GM23338 (cell line): ENCODE results near the gene SPAG16. TPM values are rescaled to one million over a fixed set of nuclear protein-coding genes. Genes with fewer than 3 reads are reported as not detected.

Source experiments
- ATAC-seq: fragments of 200-7000 bp; cut with Tn5 transposase; 3 replicates; pipeline ENCODE4 v1.9.1; 2020
- DNase-seq: peaks from one replicate; pipeline ENCODE4 v3.0.0-alpha.2; 2015; ENCODE audit warnings: low spot score
- H2AFZ ChIP-seq: fragments of 200-600 bp; sonication (generic); 2 replicates; pipeline ENCODE4 v1.8.0; 2016; ENCODE audit warnings: antibody characterized with exemption, mild to moderate bottlenecking, moderate library complexity
- H3F3A ChIP-seq: fragments of 200-600 bp; sonication (generic); replicated peaks from 2 replicates; pipeline ENCODE4 v1.8.0; 2017; ENCODE audit warnings: antibody characterized with exemption, mixed run types, low read depth
- H3K27ac ChIP-seq: fragments of 200-600 bp; sonication (generic); 2 replicates; pipeline ENCODE4 v1.6.1; 2016; ENCODE audit warnings: low read depth
- H3K27me3 ChIP-seq: fragments of 200-600 bp; sonication (generic); 2 replicates; pipeline ENCODE4 v1.8.0; 2016; ENCODE audit warnings: mild to moderate bottlenecking, mixed run types, moderate library complexity; ENCODE audit not compliant: insufficient read depth
- H3K36me3 ChIP-seq: fragments of 200-600 bp; sonication (generic); 2 replicates; pipeline ENCODE4 v1.8.0; 2016; ENCODE audit warnings: mild to moderate bottlenecking; ENCODE audit not compliant: insufficient read depth
- H3K4me1 ChIP-seq: fragments of 200-600 bp; sonication (generic); 2 replicates; pipeline ENCODE4 v1.8.0; 2016; ENCODE audit warnings: mild to moderate bottlenecking, moderate library complexity; ENCODE audit not compliant: insufficient read depth
- H3K4me2 ChIP-seq: fragments of 200-600 bp; sonication (generic); 2 replicates; pipeline ENCODE4 v1.7.1; 2017; ENCODE audit warnings: mixed run types
- H3K4me3 ChIP-seq: fragments of 200-600 bp; sonication (generic); 2 replicates; pipeline ENCODE4 v1.6.1; 2016; ENCODE audit warnings: mixed run types
- H3K79me2 ChIP-seq: fragments of 200-600 bp; sonication (generic); replicated peaks from 2 replicates; pipeline ENCODE4 v1.8.0; 2017; ENCODE audit warnings: mild to moderate bottlenecking; ENCODE audit not compliant: insufficient read depth
- H3K9me2 ChIP-seq: fragments of 200-600 bp; sonication (generic); 2 replicates; pipeline ENCODE4 v1.8.0; 2017; ENCODE audit not compliant: insufficient read depth
- H4K20me1 ChIP-seq: fragments of 200-600 bp; sonication (generic); replicated peaks from 2 replicates; pipeline ENCODE4 v1.8.0; 2017; ENCODE audit warnings: mild to moderate bottlenecking; ENCODE audit not compliant: insufficient read depth
- H3K27ac Mint-ChIP-seq: 2 replicates; pipeline ENCODE4 v1.8.0; 2020; ENCODE audit warnings: inconsistent platforms, mild to moderate bottlenecking, moderate library complexity, mixed read lengths
- H3K27me3 Mint-ChIP-seq: 3 replicates; pipeline ENCODE4 v1.8.0; 2022; ENCODE audit warnings: low read depth, mild to moderate bottlenecking, moderate library complexity, mixed read lengths, inconsistent platforms; ENCODE audit not compliant: insufficient read depth, poor library complexity
- H3K36me3 Mint-ChIP-seq: 3 replicates; pipeline ENCODE4 v1.8.0; 2021; ENCODE audit warnings: low read depth, mild to moderate bottlenecking, inconsistent platforms, moderate library complexity, mixed read lengths
- H3K4me1 Mint-ChIP-seq: 3 replicates; pipeline ENCODE4 v1.8.0; 2020; ENCODE audit warnings: mild to moderate bottlenecking, inconsistent platforms, mixed read lengths
- H3K4me3 Mint-ChIP-seq: 3 replicates; pipeline ENCODE4 v1.8.0; 2021; ENCODE audit warnings: moderate library complexity, mild to moderate bottlenecking, inconsistent platforms, mixed read lengths
- H3K9me3 Mint-ChIP-seq: 3 replicates; pipeline ENCODE4 v1.8.0; 2020; ENCODE audit warnings: moderate library complexity, mild to moderate bottlenecking, inconsistent platforms, mixed read lengths
- CREB1 ChIP-seq: fragments of 250-450 bp; sonication (Bioruptor Pico); IDR thresholded peaks from 2 replicates; pipeline ENCODE4 v1.5.0; 2020; ENCODE audit warnings: low read depth, mild to moderate bottlenecking, moderate library complexity
- CTCF ChIP-seq, 2 experiments: fragments of 200-600 bp in 1 of 2; sonication (generic) in 1 of 2; conservative IDR thresholded peaks; 2 replicates each; pipeline versions ENCODE4 v1.5.1 to v1.6.1; 2016 to 2017; ENCODE audit warnings: antibody characterized with exemption in 2 of 2, low read depth in 2 of 2, mild to moderate bottlenecking in 2 of 2, moderate library complexity in 1 of 2
- ETS1 ChIP-seq: IDR thresholded peaks from 2 replicates; pipeline ENCODE4 v1.6.1; 2016; ENCODE audit warnings: antibody characterized with exemption
- EZH2 ChIP-seq: fragments of 200-600 bp; sonication (generic); IDR thresholded peaks from one replicate; pipeline ENCODE4 v1.8.0; 2017; ENCODE audit warnings: antibody characterized with exemption, mild to moderate bottlenecking, low read depth; ENCODE audit not compliant: unreplicated experiment
- EZH2phosphoT487 ChIP-seq: fragments of 200-600 bp; sonication (generic); IDR thresholded peaks from one replicate; pipeline ENCODE4 v1.8.1; 2018; ENCODE audit warnings: antibody characterized with exemption; ENCODE audit not compliant: unreplicated experiment
- JUNB ChIP-seq: IDR thresholded peaks from one replicate; pipeline ENCODE4 v1.6.1; 2016; ENCODE audit warnings: antibody characterized with exemption; ENCODE audit not compliant: unreplicated experiment
- NANOG ChIP-seq: IDR thresholded peaks from 2 replicates; pipeline ENCODE4 v1.6.1; 2016; ENCODE audit warnings: antibody characterized with exemption, borderline replicate concordance
- POLR2AphosphoS5 ChIP-seq: IDR thresholded peaks from 2 replicates; pipeline ENCODE4 v1.6.1; 2016; ENCODE audit warnings: antibody characterized with exemption, low read depth
- REST ChIP-seq: IDR thresholded peaks from one replicate; pipeline ENCODE4 v1.6.1; 2018; ENCODE audit warnings: antibody characterized with exemption; ENCODE audit not compliant: unreplicated experiment
- STAT1 ChIP-seq: IDR thresholded peaks from one replicate; pipeline ENCODE4 v1.6.1; 2016; ENCODE audit warnings: antibody characterized with exemption; ENCODE audit not compliant: unreplicated experiment
- ZNF114 ChIP-seq: fragments of 250-450 bp; sonication (Bioruptor Pico); IDR thresholded peaks from 2 replicates; pipeline ENCODE4 v1.5.0; 2020; ENCODE audit warnings: mild to moderate bottlenecking, moderate library complexity
- ZNF331 ChIP-seq: fragments of 250-450 bp; sonication (Bioruptor Pico); IDR thresholded peaks from 2 replicates; pipeline ENCODE4 v1.5.0; 2020; ENCODE audit warnings: low read depth, mild to moderate bottlenecking, moderate library complexity
- ZNF462 ChIP-seq: fragments of 250-450 bp; sonication (Bioruptor Pico); IDR thresholded peaks from 2 replicates; pipeline ENCODE4 v1.5.0; 2020; ENCODE audit warnings: mild to moderate bottlenecking, moderate library complexity
- polyA plus RNA-seq: library from polyadenylated mRNA; unstranded; fragments of >200 nt; fragmentation: Nextera tagmentation; extraction: Ambion mirVana; gene quantifications from 2 replicates; pipeline ENCODE4 v1.2.1, GENCODE V29; 2016
- total RNA-seq: library from RNA; depleted of rRNA; stranded (reverse); fragments of >200 nt; shearing (Covaris generic); gene quantifications from 2 replicates; pipeline ENCODE4 v1.2.3, GENCODE V29; 2014

SPAG16 gene
- total and polyA plus RNA-seq, 2 experiments from 2014 or later, result 19.7 to 47.8 TPM

- no peaks in the 10 kb centered on the region for H3F3A ChIP-seq
- Mint-ChIP-seq H3K36me3 (peaks cover 7% of the 10 kb centered on the region; the same call in 2 of the 3 replicates), H3K4me1 (no peaks in the 10 kb centered on the region), H3K9me3 (peaks cover 6% of the 10 kb centered on the region), H3K27ac (no peak overlapping the region), H3K4me3 (no peak overlapping the region), H3K27me3 (no peaks in the 10 kb centered on the region)
- no peak overlapping the region for H3K27ac ChIP-seq
- H3K4me2 ChIP-seq, result no peak overlapping the region
- TF ChIP-seq NANOG, result no peak
- TF ChIP-seq CREB1 (CRISPR knock-in tag), result no peak
- TF ChIP-seq ZNF114, result no peak
- TF ChIP-seq CTCF (conservative IDR thresholded peaks at IDR 0.05; ENCODE audit: low read depth in 2 of 2), result no peak
- no peak for TF ChIP-seq STAT1
- no peak for TF ChIP-seq ZNF462
- no peak for TF ChIP-seq ETS1
- no peak for TF ChIP-seq ZNF331
- no peak for TF ChIP-seq EZH2
- TF ChIP-seq REST, result no peak
- TF ChIP-seq POLR2AphosphoS5, result no peak
- no peak for TF ChIP-seq JUNB
- TF ChIP-seq EZH2phosphoT487, result no peak
- ATAC-seq (no peak), DNase-seq (no peak)
- H3K9me2 ChIP-seq, result 0 out of 2 replicates have a peak, but pooled peaks cover 6% of the 10 kb centered on the region
- no peaks in the 10 kb centered on the region; the same call in 1 of the 2 replicates for H3K36me3 ChIP-seq
- no peak overlapping the region for H2AFZ ChIP-seq
- no peak overlapping the region for H3K4me3 ChIP-seq
- no peaks in the 10 kb centered on the region for H3K79me2 ChIP-seq
- H3K27me3 ChIP-seq, result no peaks in the 10 kb centered on the region
- no peaks in the 10 kb centered on the region for H4K20me1 ChIP-seq
- no peaks in the 10 kb centered on the region for H3K4me1 ChIP-seq
Observed at GRCh38 chr2:214011676-214012075, 727.4 kb downstream of the SPAG16 start.
